ENCODE measurements around the gene NPY2R. TPM values are rescaled to one million over a fixed set of nuclear protein-coding genes. Genes with fewer than 3 reads are reported as not detected.

NPY2R gene
- total RNA-seq, result not detected in 2 replicates

GRCh38 chr4:155208258-155209054, at the start of gene NPY2R:
NPY2R (plus strand) TSS chr4:155208636; CDS start chr4:155213940, 5,304 bp downstream.

Other genes with a start within 250 kb of the NPY2R start
- gene MAP9, start 168.3 kb downstream of the NPY2R start, total RNA-seq, result 5.4 and 11.0 TPM in 2 replicates